HEK293T (cell line): ENCODE measurements around the gene NPHP4.

Experiments used
- ARNT ChIP-seq: fragments of 450-650 bp; IDR thresholded peaks from 2 replicates; pipeline ENCODE4 v1.6.1; 2017; ENCODE audit warnings: mild to moderate bottlenecking
- BHLHE40 ChIP-seq: fragments of 450-650 bp; IDR thresholded peaks from 2 replicates; pipeline ENCODE4 v1.6.1; 2016; ENCODE audit warnings: mild to moderate bottlenecking, moderate library complexity, borderline replicate concordance
- CTBP1 ChIP-seq: fragments of 450-650 bp; IDR thresholded peaks from 2 replicates; pipeline ENCODE4 v1.6.1; 2016; ENCODE audit warnings: borderline replicate concordance
- ELF4 ChIP-seq: fragments of 450-650 bp; IDR thresholded peaks from 2 replicates; pipeline ENCODE4 v1.6.1; 2017; ENCODE audit warnings: antibody characterized with exemption
- FOXA1 ChIP-seq: fragments of 450-650 bp; IDR thresholded peaks from 2 replicates; pipeline ENCODE4 v1.6.1; 2016; ENCODE audit warnings: mild to moderate bottlenecking
- FOXK2 ChIP-seq: fragments of 450-650 bp; IDR thresholded peaks from 2 replicates; pipeline ENCODE4 v1.6.1; 2016; ENCODE audit warnings: mild to moderate bottlenecking
- FOXM1 ChIP-seq: fragments of 450-650 bp; IDR thresholded peaks from 2 replicates; pipeline ENCODE4 v1.6.1; 2017; ENCODE audit warnings: mild to moderate bottlenecking, borderline replicate concordance
- L3MBTL2 ChIP-seq: fragments of 450-650 bp; conservative IDR thresholded peaks from 2 replicates; pipeline ENCODE4 v1.6.1; 2016; ENCODE audit warnings: mild to moderate bottlenecking
- LEF1 ChIP-seq: fragments of 450-650 bp; IDR thresholded peaks from 2 replicates; pipeline ENCODE4 v1.6.1; 2017; ENCODE audit warnings: mild to moderate bottlenecking, borderline replicate concordance
- NFRKB ChIP-seq: fragments of 450-650 bp; IDR thresholded peaks from 2 replicates; pipeline ENCODE4 v1.6.1; 2016; ENCODE audit warnings: mild to moderate bottlenecking, moderate library complexity
- SP1 ChIP-seq: fragments of 450-650 bp; IDR thresholded peaks from 2 replicates; pipeline ENCODE4 v1.6.1; 2017
- SUZ12 ChIP-seq: fragments of 450-650 bp; IDR thresholded peaks from 2 replicates; pipeline ENCODE4 v1.6.1; 2016; ENCODE audit warnings: mild to moderate bottlenecking
- ZNF384 ChIP-seq: fragments of 450-650 bp; IDR thresholded peaks from 2 replicates; pipeline ENCODE4 v1.6.1; 2016
- TF ChIP-seq, protein P1 (sequence below): fragments of 450-650 bp; IDR thresholded peaks from 2 replicates; pipeline ENCODE4 v1.6.1; 2016

GRCh38 chr1:5936621-5937372 lies 55.4 kb downstream of the NPHP4 start:
- TF ChIP-seq LEF1 (no peak), SUZ12 (no peak), L3MBTL2 (no peak), FOXK2 (no peak), ARNT (no peak), FOXM1 (no peak), FOXA1 (no peak), CTBP1 (no peak), NFRKB (no peak), SP1 (no peak), BHLHE40 (no peak), ZNF384 (no peak), ELF4 (no peak)
- TF ChIP-seq, protein P1, sequence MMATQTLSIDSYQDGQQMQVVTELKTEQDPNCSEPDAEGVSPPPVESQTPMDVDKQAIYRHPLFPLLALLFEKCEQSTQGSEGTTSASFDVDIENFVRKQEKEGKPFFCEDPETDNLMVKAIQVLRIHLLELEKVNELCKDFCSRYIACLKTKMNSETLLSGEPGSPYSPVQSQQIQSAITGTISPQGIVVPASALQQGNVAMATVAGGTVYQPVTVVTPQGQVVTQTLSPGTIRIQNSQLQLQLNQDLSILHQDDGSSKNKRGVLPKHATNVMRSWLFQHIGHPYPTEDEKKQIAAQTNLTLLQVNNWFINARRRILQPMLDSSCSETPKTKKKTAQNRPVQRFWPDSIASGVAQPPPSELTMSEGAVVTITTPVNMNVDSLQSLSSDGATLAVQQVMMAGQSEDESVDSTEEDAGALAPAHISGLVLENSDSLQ: no peak
